Raji (cell line): Measurements from ENCODE around the gene USP49.

ENCODE experiments used
- POLR2A ChIP-seq: IDR thresholded peaks from 2 replicates; pipeline ENCODE4 v1.6.1; 2011; ENCODE audit warnings: low read depth, low read length, control low read depth; ENCODE audit not compliant: insufficient read depth

The USP49 gene

GRCh38 chr6:41894366-41895299 is 542 bp downstream of the USP49 start:
- no peak for TF ChIP-seq POLR2A

- TF ChIP-seq POLR2A: no peak
Measured at GRCh38 chr6:41892921-41893564, 2.1 kb downstream of the USP49 start.

GRCh38 chr6:41887331-41887751 is 7.8 kb downstream of the USP49 start:
- no peak for TF ChIP-seq POLR2A

- no peak for TF ChIP-seq POLR2A
Measured at GRCh38 chr6:41885930-41886329, 9.2 kb downstream of the USP49 start.

GRCh38 chr6:41884957-41885356 is 10.2 kb downstream of the USP49 start:
- no peak for TF ChIP-seq POLR2A

GRCh38 chr6:41881506-41881905 is 13.7 kb downstream of the USP49 start:
- no peak for TF ChIP-seq POLR2A

GRCh38 chr6:41878961-41879405 is 16.2 kb downstream of the USP49 start:
- no peak for TF ChIP-seq POLR2A

GRCh38 chr6:41878246-41878645 is 16.9 kb downstream of the USP49 start:
- no peak for TF ChIP-seq POLR2A

- TF ChIP-seq POLR2A: no peak
Measured at GRCh38 chr6:41877051-41877680, 18.0 kb downstream of the USP49 start.

GRCh38 chr6:41874741-41875140 is 20.4 kb downstream of the USP49 start:
- TF ChIP-seq POLR2A: no peak

GRCh38 chr6:41872147-41872546 is 23.0 kb downstream of the USP49 start:
- no peak for TF ChIP-seq POLR2A

- no peak for TF ChIP-seq POLR2A
Measured at GRCh38 chr6:41871691-41872090, 23.5 kb downstream of the USP49 start.

- no peak for TF ChIP-seq POLR2A
Measured at GRCh38 chr6:41859356-41859755, 35.8 kb downstream of the USP49 start.

- TF ChIP-seq POLR2A: no peak
Measured at GRCh38 chr6:41858703-41859102, 36.5 kb downstream of the USP49 start.

- no peak for TF ChIP-seq POLR2A
Measured at GRCh38 chr6:41850861-41851260, 44.3 kb downstream of the USP49 start.

GRCh38 chr6:41846666-41847237 is 48.4 kb downstream of the USP49 start:
- no peak for TF ChIP-seq POLR2A

- no peak for TF ChIP-seq POLR2A
Measured at GRCh38 chr6:41843178-41843577, 52.0 kb downstream of the USP49 start.
